Cardiac atrium fibroblast (primary cell): ENCODE data around the gene ZFP36L2. TPM values are rescaled to one million over a fixed set of nuclear protein-coding genes. Genes with fewer than 3 reads are reported as not detected.

ENCODE experiments used
- total RNA-seq: library from RNA; depleted of rRNA; stranded (reverse); fragments of >200 nt; gene quantifications from 2 replicates; pipeline ENCODE4 v1.2.3, GENCODE V29; 2015

ZFP36L2 gene, protein sequence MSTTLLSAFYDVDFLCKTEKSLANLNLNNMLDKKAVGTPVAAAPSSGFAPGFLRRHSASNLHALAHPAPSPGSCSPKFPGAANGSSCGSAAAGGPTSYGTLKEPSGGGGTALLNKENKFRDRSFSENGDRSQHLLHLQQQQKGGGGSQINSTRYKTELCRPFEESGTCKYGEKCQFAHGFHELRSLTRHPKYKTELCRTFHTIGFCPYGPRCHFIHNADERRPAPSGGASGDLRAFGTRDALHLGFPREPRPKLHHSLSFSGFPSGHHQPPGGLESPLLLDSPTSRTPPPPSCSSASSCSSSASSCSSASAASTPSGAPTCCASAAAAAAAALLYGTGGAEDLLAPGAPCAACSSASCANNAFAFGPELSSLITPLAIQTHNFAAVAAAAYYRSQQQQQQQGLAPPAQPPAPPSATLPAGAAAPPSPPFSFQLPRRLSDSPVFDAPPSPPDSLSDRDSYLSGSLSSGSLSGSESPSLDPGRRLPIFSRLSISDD
- 16.6 and 27.9 TPM in 2 replicates for total RNA-seq

DNA sequence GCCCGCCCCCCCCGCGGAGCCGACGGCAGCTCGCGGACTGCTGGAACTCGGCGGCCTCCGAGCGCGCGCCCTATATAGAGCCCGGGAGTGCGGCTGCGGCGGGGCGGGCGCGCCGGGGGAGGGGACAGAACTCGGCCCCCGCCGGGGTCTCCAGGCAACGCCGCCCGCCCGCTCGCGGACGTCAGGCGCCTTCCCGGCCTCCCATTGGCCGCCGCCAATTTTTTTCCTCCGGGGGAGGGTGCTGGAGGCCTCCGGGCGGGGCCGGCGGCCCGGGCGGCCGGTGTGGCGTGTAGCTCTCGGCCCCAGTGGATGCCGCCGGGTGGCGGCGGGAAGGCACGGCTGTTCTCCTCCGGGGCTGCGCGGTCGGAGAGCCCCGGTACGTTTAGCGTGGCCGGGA is at the start of gene ZFP36L2:
ZFP36L2 (minus strand) TSS at position 49 of the 397 bp plus-strand sequence. CDS start 291 bp downstream, outside the sequence.

